ENCODE measurements around the gene MAP7D3.

Gene MAP7D3

GRCh38 chrX:136203951-136204350 is 47.2 kb downstream of the MAP7D3 start:
- DNase-seq, result no peak

DNA sequence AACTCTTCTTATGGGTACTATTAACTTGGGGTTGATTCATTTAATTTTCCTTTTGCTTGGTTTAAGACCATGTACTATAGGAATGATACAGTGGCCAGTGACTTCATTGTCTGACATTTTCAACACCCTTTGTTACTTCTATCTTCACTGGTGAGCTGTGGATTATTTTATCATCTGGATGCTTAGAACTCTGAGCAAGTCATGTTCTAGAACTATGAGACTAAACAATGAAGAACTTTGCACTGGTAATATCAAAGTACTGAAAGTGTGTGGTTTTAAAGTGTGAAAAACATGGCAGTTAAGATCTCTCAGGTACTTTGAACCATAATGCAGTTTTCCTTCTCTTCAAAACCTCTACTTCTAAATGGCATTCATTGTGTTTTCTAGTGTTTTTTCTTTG is 47.8 kb downstream of the MAP7D3 start:
- no peak for DNase-seq

DNA sequence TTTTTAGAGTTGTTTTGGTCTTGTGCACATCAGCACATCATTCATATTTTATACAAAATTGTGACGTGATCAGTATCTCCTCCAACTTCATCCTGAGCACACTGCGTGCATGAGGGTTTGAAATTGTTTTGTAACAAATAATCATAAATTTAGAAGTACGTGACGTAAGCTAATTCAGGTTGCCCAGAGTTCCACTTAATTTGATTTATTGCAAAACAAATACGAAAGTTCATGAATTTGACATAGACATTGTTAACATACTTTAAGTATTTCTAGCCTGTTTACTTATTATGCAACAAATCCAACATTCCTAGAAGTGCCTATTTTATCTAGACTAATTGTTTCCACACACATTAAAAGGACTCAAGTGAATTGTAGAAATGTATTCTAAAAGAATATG is 48.3 kb downstream of the MAP7D3 start:
- no peak for DNase-seq

- no peak for DNase-seq
Measured at GRCh38 chrX:136201601-136202000, 49.6 kb downstream of the MAP7D3 start.

GRCh38 chrX:136200466-136200865 is 50.7 kb downstream of the MAP7D3 start:
- no peak for DNase-seq

GRCh38 chrX:136199365-136199764 is 51.8 kb downstream of the MAP7D3 start:
- no peak for DNase-seq

DNA sequence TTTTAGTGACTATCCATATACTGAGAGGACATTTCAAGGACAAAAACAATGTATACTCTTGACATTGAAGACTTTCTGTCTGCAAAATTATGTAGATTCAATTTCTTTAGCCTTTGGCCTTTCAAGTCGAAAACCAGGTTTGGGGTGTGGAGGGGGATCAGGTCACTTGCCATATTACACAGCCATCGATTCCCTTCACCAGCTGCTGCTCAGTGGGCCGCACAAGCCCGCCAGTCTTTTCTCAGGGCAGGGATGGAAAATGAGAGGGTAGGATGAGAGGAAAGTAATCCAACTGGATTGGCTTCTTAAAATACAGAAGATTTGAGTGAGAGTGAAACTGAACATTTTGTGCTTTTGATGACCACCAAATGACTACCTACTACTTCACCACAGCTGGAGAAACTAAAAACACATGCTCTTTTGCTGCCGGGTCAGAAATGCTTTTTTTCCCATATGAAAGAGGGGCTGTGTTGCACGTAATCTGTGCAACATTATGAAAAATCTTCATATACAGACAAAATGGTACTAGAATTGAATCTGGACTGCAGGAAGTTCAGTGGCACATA is 52.4 kb downstream of the MAP7D3 start:
- no peak for DNase-seq

GRCh38 chrX:136198010-136198409 is 53.2 kb downstream of the MAP7D3 start:
- no peak for DNase-seq

- no peak for DNase-seq
Measured at GRCh38 chrX:136196691-136197155, 54.5 kb downstream of the MAP7D3 start.

GRCh38 chrX:136195247-136195646 is 56.0 kb downstream of the MAP7D3 start:
- no peak for DNase-seq

GRCh38 chrX:136194536-136194935 is 56.7 kb downstream of the MAP7D3 start:
- DNase-seq, result no peak

DNA sequence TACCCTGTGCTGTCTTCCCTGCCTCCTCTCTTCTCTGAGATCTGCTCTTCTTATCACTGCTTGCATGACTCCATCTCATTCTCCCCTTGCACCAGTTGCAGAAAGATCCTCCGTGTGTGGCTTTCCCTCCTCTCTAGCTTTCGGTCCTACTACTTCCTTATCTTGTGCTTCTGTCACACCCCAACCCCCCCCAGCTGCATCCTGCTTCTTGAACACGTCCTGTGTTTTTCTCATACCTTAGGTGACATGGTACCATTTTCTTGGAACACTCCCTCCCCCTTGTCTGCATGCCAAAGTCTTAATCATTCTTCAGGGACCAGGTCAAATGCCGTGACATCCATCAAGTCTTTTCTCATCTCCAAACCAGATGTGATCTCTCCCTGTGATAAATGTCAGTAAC is 57.4 kb downstream of the MAP7D3 start:
- DNase-seq, result no peak

GRCh38 chrX:136192839-136193414 is 58.3 kb downstream of the MAP7D3 start:
- no peak for DNase-seq

GRCh38 chrX:136192135-136192534 is 59.1 kb downstream of the MAP7D3 start:
- DNase-seq, result no peak

GRCh38 chrX:136191171-136191570 is 60.0 kb downstream of the MAP7D3 start:
- no peak for DNase-seq

- DNase-seq, result no peak
Measured at GRCh38 chrX:136190038-136190713, 61.0 kb downstream of the MAP7D3 start.

DNA sequence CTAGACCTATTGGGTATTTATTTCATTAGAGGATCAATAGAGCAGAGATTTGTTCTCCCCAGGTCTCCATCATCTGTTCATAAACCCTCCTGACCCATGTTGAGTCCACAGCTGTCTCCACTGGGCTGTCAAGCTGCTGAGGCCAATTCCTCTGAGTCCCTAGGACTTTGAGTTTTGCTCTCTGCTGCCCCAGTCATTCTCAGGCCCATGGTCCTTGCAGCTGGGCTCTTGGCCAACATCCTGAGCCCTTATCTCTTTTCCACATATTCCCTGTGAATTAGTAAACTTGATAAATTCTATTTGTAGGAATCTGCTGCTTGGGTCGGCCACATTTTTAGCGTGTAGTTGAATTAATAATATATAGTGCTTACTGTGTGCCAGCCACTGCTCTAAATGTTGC is 62.0 kb downstream of the MAP7D3 start:
- no peak for DNase-seq

GRCh38 chrX:136186023-136186413 is 65.2 kb downstream of the MAP7D3 start:
- DNase-seq, result no peak

GRCh38 chrX:136185401-136186022 is 65.7 kb downstream of the MAP7D3 start:
- DNase-seq, result no peak

- no peak for DNase-seq
Measured at GRCh38 chrX:136183917-136184316, 67.3 kb downstream of the MAP7D3 start.

DNA sequence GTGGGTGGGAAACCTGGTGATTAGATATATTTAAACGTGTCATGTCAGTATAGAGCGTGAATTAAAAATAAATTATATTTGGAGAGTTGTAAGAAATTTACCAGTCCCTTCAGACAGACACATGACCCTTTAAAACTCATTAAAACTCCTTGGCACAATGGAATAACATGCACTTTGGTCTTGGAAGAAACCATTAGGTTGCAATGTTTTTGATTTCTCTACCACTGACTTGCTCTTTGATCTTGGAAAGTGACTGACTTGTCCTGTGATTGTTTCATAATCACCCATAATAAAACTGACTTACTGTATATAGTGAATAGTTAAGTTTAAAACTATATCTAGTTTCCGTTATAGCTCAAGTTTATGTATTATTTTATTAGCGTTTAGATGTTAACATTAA is 68.0 kb downstream of the MAP7D3 start:
- DNase-seq, result no peak

GRCh38 chrX:136182414-136182813 is 68.8 kb downstream of the MAP7D3 start:
- no peak for DNase-seq

DNA sequence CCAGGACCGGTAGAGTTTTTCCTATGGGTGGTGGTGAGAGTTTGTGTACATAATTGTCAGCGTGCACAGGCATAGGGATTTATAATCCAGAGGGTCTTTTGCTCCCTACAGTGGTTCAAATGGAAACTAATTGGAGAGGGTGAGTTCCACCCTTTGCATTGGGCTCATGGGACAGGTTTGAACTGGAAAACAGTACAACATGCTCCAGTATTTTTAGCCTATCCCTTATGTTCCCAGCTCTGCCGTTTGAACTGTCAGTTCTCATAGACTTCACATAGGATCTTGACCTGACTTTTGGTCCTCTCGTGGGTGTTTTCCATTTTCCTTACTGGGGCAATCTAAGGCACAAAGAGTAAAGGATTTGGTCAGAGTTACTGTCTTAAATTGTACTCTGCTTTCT is 72.1 kb downstream of the MAP7D3 start:
- no peak for DNase-seq

GRCh38 chrX:136176399-136176825 is 74.8 kb downstream of the MAP7D3 start:
- DNase-seq, result no peak

Measured in activated gamma-delta T cell (primary cell).